Hindlimb muscle (tissue), 1 donor: ENCODE results near the gene SMARCA4. TPM values are rescaled to one million over a fixed set of nuclear protein-coding genes. Genes with fewer than 3 reads are reported as not detected.
"Not testable (repeated sequence)": the region's sequence is repeated elsewhere in the genome, so short reads cannot be mapped to it uniquely, and the experiment has no call there.

Experiments
- DNase-seq: peaks from one replicate; pipeline ENCODE4 v3.0.0-alpha.2; 2013
- polyA plus RNA-seq: library from polyadenylated mRNA; unstranded; fragments of 120-200 nt; gene quantifications from one replicate; pipeline ENCODE4 v1.2.1, GENCODE V29; 2013; ENCODE audit not compliant: insufficient read length

The SMARCA4 gene
- polyA plus RNA-seq, 1 donor = 107 TPM

DNA sequence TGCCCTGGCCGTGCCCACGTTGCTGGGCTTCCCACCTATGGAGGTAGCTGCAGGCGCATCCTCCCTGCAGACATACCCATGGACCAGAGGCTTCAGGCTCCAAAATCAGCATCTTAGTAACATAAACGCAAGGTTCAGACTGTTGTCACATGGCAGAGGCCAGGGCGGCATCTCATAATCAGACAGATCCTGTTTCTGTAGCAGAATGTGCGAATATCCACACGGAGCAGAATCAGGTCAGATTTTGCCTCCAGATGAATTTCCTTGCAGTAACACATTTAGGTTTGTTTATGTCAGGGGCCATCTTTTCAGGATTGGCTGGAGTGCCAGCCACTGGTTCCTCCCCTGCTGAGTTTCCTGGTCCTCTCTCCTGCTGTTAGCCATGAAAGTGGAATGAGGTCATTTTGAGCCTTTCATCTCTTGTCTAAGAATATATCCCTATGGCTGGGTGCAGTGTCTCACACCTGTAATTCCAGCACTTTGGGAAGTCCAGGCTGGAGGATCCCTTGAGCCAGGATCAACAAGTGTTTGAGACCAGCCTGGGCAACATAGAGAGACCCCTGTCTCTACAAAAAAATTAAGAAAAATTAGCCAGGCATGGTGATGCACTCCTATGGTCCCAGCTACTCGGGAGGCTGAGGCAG, 20.5 kb downstream of the SMARCA4 start:
- no peak for DNase-seq

DNA sequence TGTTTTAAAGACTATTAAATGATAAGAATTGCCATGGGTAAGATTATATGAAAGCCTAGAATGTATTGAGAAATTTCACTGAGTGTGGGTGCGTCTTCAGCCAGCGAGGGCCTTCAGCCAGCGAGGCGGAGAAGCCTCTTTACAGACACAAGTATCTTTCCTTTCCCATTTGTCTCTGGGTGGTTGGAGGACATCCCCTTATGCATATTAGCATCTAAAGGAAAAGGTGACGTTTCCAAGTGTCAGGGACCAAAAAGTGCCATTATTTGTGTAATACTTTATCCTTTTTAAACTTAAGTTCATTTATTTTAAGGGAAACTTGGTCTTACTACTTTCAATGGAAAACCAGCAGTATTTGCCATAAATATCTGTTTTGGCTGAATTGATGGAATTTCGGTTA, 22.2 kb downstream of the SMARCA4 start:
- DNase-seq = peak; percentile 54

DNA sequence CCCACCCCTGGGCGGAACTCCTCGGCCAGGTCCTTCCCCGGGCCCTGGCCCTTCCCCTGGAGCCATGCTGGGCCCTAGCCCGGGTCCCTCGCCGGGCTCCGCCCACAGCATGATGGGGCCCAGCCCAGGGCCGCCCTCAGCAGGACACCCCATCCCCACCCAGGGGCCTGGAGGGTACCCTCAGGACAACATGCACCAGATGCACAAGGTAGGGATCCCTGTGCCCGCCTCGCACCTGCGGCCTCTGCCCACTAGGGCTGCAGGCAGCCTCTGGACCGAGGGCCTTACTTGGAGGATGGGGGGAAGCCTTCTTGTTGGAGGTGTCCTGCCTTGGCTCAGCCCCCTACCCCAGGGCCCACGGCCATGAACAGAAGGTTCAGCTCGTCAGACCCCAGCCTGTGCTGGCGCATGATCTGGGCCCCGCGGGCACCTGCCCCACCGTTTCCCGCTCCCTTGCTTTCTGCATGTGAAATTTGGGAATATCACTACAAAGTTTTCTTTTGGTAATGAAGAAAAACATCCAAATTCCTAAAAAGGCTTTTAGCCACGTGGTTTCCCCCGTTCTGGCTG, 23.4 kb downstream of the SMARCA4 start:
- no peak for DNase-seq

DNA sequence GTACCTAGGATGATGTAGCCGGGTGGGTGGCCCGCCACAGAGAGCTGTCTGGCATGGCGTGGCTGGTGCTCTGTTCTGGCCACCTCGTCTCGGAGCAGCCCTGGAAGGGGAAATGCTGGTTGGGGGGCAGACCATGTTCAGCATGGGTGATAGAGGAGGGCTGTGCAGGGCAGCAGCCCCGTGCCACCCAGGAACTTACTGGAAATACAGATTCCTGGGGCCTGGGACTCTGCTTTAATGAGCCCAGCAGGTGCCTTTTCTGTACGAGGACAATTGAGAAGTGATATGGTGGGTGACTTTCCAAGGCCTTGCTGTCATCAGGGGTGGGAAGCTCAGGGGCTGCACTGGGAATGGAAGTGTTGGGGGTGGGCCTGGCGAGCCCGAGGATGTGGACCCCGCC, 24.7 kb downstream of the SMARCA4 start:
- no peak for DNase-seq

DNA sequence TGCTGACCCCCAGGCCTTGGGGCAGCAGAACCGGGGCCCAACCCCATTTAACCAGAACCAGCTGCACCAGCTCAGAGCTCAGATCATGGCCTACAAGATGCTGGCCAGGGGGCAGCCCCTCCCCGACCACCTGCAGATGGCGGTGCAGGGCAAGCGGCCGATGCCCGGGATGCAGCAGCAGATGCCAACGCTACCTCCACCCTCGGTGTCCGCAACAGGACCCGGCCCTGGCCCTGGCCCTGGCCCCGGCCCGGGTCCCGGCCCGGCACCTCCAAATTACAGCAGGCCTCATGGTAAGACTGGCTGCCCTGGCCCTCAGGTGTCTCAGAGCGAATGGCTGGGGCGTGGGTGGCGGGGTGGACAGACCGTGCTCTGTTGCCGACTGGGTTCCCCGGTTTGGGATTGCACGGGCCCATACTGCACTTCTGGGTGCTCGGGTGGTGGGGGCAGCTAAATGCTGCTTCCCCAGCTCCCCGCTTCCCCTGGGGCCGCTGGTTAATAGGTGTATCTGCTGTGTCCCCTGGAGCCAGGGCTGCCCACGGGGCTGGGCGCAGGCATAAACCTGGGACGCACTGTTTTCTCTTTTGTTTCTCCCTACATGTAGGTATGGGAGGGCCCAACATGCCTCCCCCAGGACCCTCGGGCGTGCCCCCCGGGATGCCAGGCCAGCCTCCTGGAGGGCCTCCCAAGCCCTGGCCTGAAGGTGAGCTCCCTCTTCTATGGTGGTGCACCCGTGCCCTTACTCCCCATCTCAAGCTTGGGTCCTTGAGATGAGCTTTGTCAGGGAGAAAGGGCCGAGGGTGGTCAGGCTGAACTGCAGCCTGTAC, 25.7 kb downstream of the SMARCA4 start:
- no peak for DNase-seq

DNA sequence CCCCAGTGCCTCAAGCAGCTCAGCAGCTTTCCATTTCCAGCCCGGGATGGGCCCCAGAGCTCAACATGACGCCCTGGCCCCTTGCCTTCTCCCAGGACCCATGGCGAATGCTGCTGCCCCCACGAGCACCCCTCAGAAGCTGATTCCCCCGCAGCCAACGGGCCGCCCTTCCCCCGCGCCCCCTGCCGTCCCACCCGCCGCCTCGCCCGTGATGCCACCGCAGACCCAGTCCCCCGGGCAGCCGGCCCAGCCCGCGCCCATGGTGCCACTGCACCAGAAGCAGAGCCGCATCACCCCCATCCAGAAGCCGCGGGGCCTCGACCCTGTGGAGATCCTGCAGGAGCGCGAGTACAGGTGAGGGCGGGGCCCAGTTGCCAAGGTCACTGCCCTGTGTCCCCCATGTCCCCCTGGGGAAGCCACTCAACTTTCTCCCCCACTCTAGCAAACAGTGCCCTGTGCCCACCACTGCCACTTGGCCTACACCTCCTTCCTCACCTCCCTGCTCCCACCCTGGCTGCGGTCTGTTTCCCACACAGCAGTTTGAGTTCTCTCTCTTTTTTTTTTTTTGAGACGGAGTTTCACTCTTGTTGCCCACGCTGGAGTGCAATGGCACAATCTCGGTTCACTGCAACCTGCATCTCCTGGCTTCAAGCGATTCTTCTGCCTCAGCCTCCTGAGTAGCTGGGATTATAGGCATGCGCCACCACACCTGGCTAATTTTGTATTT, 26.9 kb downstream of the SMARCA4 start:
- DNase-seq = no peak

DNA sequence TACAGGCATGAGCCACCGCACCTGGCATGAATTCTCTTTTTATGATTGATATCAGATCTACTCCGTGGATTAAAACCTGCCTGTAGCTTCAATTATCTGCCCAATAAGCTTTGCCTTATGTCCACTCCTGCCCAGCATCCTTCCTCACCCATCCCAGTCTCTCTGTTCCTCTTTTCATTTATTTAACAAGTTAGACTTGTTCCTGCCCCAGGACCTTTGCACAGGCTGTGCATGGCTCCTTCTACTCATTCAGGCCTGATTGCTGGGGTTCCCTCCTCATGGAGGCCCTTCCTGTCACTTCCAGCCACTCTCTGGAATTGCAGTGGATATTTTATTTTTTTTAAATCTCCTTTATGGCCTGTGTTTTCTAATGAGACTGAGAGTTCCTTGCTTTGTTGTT, 27.6 kb downstream of the SMARCA4 start:
- DNase-seq = no peak

DNA sequence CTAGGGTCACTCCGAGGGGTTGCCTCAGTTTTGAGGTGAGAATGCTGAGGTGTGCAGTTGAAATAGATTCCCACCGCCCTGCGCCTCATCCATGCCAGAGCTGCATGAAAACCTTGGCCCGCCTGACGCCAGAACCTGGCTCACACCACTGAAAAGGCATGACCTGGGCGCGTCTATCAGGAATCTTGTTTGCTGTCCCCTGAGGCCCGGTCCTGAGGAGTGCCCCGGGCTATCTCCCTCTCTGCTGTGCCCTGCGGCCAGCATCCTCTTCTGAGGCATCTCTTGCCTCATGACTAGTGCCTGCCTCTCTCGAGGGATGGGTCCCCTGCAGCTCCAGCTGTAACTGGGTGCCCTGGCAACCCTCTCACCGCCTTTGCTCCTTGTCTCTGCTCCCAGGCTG, 28.1 kb downstream of the SMARCA4 start:
- DNase-seq = no peak

DNA sequence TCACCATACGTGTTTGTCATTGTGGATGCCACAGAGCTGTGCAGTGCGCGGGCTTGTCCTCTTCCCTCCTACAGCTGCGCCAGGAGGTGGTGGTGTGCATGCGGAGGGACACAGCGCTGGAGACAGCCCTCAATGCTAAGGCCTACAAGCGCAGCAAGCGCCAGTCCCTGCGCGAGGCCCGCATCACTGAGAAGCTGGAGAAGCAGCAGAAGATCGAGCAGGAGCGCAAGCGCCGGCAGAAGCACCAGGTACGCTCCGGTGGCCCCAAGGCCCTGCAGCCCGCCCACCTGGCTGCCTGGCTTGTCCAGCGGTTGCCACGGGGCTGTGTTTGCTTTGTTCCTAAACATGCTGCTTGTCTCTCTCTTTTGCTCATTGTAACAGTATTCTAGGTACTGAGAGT, 30.2 kb downstream of the SMARCA4 start:
- no peak for DNase-seq

DNA sequence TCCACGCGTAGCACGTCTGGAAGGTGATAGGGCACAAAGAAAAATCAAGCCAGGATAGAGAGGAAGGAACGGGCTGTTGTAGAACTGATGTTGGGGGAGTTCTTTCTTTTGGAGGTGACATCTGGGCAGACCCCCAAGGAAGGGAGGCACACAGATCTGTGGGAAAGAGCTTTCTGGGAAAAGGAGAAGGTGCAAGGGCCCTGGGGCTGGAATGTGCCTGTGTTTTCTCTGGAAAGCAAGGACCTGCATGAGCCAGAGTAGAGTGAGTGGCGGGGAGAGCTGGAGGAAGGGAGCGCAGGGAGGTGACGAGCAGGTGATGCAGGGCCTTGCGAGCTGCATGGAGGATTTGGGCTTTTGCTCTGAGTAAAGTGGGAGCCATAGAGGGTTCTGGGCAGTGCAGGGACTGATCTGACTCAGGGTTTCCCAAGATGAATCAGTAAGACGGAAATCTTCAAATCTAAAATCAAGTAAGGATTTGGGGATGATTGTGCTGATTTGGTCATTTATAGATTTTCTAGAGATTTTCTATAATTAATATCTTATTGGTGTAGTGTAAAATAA, 30.8 kb downstream of the SMARCA4 start:
- no peak for DNase-seq

DNA sequence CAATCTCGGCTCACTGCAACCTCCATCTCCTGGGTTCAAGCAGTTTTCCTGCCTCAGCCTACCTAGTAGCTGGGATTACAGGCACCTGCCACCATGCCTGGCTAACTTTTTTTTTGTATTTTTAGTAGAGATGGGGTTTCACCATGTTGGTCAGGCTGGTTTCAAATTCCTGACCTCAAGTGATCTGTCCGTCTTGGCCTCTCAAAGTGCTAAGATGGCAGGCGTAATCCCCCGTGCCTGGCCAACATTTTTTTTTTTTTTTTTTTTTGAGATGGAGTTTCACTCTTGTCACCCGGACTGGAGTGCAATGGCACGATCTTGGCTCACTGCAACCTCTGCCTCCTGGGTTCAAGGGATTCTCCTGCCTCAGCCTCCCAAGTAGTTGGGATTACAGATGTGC, 31.3 kb downstream of the SMARCA4 start:
- DNase-seq = not testable (repeated sequence)

DNA sequence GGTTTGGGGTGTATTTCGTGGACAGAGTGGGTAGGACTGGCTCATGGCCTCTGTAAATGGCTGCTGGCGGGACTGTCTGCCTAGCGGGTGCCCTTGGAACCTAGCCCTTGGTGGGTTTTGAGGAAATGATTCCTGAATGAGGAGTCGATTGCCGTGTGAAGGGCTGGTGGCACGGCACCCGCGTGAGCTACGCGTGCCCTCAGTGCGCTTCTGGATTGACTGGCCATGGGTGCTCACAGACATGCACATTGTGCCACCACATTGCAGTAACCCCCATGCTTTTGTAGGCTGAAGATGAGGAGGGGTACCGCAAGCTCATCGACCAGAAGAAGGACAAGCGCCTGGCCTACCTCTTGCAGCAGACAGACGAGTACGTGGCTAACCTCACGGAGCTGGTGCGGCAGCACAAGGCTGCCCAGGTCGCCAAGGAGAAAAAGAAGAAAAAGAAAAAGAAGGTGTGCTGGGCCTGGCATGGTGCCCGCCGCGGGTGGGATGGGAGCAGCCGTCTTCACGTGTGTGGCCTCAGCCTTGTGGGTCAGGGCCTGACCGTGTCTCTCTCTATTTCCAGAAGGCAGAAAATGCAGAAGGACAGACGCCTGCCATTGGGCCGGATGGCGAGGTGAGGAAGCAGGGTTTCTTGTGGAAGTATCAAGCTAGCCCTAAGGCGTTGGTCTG, 35.2 kb downstream of the SMARCA4 start:
- no peak for DNase-seq

DNA sequence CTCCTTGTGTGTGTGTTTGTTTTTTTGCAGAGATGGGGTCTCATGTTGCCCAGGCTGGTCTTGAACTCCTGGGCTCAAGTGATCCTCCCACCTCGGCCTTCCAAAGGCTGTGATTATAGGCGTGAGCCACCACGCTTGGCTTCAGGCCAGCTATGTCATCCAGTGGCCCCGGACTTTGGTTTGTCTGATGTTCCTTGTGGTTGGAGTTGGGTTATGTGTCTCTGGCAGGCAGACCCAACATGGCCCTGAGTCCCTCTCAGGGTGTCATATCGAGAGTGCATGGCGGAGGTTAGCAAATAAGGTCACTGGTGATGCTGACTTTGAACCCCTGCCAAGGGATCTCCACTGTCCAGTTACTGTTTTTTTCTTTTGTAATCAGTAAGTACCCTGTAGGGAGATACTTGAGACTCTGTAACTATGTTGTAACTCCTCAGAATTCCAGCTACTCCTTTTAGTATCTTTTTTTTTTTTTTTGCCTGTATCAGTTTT, 37.3 kb downstream of the SMARCA4 start:
- no peak for DNase-seq

DNA sequence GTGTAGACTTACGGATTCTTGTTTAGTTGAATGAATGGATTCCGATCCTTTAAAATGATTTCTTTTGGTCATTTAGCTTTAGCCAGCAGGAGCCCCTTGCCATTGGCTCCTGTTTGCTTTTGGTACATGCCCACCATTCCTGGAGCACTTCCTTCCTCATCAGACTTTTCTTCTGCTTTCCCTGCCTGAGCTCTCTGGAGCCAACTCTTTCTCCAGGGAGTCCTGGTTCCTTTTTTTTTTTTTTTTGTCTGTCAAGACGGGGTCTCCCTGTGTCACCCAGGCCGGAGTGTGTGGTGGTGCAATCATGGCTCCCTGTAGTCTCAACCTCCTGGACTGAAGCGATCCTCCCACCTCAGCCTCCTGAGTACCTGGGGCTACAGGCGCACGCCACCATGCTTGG, 37.8 kb downstream of the SMARCA4 start:
- DNase-seq = no peak

DNA sequence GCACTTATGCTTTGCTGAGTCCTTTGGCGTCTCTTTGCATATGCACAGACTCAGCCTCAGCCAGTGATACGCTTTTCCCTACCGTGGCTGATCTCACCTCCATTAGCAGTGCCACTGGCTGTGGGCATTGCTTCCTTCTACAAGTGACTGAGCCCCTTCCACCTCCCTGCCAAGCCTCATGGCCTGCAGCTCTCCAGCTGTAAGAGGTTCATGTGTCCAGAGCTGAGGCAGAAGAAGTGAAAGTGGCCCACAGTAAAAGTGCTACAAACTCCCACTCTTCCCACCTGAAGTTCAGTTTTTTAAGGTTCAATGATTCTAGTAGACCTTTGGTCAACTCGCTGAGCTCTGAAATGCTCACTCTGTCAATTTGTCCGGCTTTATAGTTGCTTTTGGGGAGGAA, 44.7 kb downstream of the SMARCA4 start:
- no peak for DNase-seq

DNA sequence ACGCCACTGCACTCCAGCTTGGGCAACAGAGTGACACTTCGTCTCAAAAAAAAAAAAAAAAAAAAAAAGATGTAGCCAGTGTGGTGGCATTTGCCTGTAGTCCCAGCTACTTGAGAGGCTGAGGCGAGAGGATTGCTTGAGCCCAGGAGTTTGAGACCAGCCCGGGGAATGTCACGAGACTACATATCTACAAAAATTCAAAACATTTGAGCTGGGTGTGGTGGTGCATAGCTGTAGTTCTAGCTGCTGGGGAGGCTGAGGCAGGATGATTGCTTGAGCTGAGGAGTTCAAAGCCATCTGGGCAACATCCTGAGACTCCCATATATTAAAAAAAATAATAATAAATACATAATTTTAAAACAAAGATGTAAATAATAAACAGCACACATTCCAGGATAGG, 46.6 kb downstream of the SMARCA4 start:
- DNase-seq = no peak

DNA sequence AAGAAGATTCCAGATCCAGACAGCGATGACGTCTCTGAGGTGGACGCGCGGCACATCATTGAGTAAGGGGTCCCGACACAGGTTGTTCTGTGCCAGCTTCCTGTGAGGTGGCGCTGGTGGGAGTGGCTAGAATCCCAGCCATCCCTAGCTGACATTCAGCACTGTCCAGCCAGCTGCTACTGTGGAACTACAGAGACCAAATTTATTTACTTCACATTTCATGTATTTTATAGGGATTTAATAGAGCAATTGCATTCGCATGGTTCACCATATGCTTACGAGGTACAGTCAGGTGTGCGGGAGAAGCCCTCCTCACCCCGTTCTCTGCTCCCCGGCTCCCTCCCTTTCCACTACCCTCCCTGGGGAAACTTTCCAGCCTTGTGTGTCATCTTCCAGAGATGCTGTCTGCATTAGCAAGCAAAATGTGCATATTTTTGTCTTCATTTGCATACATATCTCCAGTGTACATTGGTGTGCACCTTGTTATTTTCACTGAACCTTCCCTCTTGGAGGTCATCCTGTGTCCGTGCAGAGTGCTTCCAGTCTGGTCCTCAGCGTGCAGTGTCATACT, 47.2 kb downstream of the SMARCA4 start:
- no peak for DNase-seq

DNA sequence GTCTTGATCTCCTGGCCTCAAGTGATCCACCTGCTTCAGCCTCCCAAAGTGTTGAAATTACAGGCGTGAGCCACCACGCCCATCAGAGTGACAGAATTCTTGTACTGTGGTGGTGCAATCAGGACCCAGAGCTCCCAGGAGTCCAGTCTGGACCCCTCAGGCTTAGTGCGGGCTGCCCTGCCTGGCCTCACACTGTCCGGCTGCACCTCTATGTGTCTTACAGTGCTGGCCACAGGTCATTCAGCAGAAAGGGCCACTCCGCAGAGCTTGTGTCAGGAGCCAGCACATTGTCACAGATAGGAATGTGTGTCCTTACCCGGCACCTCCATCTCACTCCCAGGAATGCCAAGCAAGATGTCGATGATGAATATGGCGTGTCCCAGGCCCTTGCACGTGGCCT, 49.2 kb downstream of the SMARCA4 start:
- no peak for DNase-seq

DNA sequence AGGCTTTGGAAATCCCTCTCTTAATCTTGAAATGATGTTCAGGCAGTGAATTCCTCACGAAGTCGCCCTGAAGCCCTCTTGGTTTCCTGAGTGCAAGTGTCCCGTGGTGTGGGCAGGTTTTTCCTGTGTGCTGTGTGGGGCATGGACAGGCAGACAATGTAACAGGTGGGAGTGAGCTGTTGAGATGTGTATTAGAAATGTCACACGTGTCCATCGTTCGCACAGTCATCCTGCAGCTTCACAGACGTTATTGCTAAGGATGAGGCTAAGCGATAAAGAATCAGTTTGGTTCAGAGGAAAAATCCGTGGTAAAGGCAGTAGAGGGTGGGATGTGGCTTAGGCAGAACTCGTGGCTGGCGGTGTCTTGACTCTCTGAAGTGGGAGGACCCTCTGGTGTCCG, 51.7 kb downstream of the SMARCA4 start:
- no peak for DNase-seq

DNA sequence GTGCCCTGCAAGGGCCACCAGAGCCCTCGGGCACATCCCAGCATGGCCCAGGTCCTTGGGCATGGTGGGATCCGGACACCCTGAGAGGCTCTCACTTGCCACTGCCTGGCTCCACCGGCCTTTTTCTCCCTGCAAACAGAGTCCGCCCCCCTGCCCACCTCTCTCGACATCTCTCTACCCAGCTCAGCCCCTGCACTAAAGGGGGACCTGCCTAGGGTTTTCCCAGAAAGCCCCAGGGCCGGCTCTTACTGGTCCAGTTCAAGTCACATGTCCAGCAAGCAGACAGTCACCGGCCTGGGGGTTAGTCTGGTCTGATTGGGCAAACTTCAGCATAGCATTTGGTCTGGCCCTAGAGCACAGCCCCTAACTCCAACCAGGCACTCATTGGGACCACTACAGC, 52.9 kb downstream of the SMARCA4 start:
- no peak for DNase-seq

DNA sequence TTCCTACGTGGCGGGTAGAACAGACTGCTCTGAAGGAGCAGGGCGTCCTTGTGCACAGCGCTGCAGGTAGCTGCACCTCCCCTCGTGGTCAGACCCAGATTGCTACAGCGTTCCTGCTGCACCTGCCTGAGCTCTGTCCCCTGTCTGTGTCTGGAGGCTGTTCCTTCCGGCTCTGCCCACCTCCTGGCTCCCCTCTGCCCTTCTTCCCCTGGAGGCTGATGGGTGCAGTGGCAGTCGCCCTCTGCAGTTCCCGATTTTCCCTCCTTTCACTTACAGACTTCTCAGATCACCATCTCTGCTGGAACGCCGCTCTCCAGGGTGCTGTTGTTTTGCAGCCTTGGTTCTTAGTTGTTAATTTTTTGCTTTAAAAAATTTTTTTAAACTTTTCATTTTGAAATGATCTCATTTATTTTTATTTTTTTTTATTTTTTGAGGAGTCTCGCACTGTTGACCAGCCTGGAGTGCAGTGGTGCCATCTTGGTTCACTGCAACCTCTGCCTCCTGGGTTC, 53.6 kb downstream of the SMARCA4 start:
- DNase-seq = no peak

DNA sequence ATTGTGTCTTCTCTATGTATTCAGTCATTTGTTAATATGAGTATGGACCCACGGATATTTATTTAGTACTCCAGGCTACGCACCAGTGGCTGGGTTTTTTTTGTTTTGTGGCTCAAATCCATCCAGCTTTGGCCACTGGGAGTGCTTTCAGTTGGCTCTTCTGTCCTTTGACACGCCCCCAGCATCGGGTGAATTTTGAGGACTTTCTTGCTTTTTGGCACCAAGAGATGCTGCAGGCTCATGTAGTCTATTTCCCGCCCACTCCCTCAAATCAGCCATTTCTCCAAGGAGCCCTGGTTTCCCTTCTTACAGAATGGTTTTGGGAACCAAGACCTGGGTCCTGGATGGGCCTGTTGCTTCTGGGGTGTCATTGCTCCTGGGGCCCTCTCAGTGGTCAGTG, 55.8 kb downstream of the SMARCA4 start:
- no peak for DNase-seq
